Central memory CD8-positive, alpha-beta T cell (primary cell): ENCODE data around the gene CACNA1I.

Experiments
- ATAC-seq: fragments of 150-1000 bp; cut with Tn5 transposase; replicated peaks from 2 replicates; pipeline ENCODE4 v1.10.0; 2022; ENCODE audit warnings: mild to moderate bottlenecking, moderate FRiP score, moderate number of reproducible peaks; ENCODE audit not compliant: poor library complexity, severe bottlenecking; ENCODE audit errors: extremely low read depth
- DNase-seq, 2 donors: peaks; one replicate each; pipeline ENCODE4 v3.0.0; 2021; ENCODE audit warnings: low spot score in 2 of 2
- H3K27ac Mint-ChIP-seq: one replicate; pipeline ENCODE4 v1.8.0; 2022; ENCODE audit warnings: low read depth, mild to moderate bottlenecking, moderate library complexity, mixed read lengths
- H3K27me3 Mint-ChIP-seq: one replicate; pipeline ENCODE4 v1.8.0; 2022; ENCODE audit warnings: mixed read lengths
- H3K36me3 Mint-ChIP-seq: one replicate; pipeline ENCODE4 v1.8.0; 2022; ENCODE audit warnings: mild to moderate bottlenecking, moderate library complexity, mixed read lengths; ENCODE audit not compliant: insufficient read depth
- H3K4me1 Mint-ChIP-seq: one replicate; pipeline ENCODE4 v1.8.0; 2022; ENCODE audit warnings: mixed read lengths
- H3K4me3 Mint-ChIP-seq: one replicate; pipeline ENCODE4 v1.8.0; 2022; ENCODE audit warnings: mild to moderate bottlenecking, moderate library complexity, mixed read lengths
- H3K9me3 Mint-ChIP-seq: one replicate; pipeline ENCODE4 v1.8.0; 2022; ENCODE audit warnings: mixed read lengths

The CACNA1I gene

DNA sequence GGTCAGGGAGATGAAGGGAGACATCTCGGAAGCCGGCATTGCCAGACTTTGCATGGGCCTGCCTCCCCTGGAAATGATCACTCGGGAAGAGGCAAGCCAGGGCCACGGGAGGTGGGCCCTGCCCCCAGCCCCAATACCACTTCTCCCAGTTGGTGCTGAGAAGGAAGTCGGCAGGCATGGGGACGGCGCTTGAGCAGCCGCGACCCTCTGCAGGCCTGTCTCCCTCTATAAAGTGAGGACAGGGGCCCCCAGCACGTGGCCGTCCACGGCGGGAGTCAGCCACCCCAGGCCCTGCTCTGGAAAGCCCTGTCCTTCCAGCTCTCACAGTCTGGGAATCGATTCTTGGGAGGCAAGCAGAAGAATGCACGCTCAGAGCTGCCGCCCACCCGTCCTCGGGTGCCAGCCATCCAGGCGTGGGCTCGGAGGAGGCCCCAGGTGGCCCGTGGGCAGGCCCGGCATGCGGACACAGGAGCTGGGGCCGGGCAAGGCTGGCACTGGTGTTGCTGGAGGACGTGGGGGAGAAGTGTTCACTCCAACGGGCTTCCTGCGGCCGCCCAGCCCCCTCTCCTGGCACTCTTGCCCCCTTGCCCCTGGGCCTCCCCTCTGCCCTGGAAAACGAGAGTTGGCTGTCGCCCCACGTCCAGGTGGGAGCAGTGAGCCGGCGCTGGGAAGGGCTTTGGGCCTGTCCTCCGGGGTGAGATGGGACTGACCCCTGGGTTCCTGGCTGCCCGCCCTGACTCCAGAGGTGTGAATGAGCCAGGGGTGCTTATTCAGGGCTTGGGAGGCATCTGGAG lies 77.5 kb downstream of the CACNA1I start:
- no peak for DNase-seq
- no peaks in the 10 kb centered on the region for H3K9me3 Mint-ChIP-seq
- H3K4me1 Mint-ChIP-seq = no peaks in the 10 kb centered on the region
- H3K36me3 Mint-ChIP-seq = no peaks in the 10 kb centered on the region
- no peak for ATAC-seq
- H3K27ac Mint-ChIP-seq = no peak overlapping the region
- H3K27me3 Mint-ChIP-seq = peaks cover 1% of the 10 kb centered on the region
- no peak overlapping the region for H3K4me3 Mint-ChIP-seq

DNA sequence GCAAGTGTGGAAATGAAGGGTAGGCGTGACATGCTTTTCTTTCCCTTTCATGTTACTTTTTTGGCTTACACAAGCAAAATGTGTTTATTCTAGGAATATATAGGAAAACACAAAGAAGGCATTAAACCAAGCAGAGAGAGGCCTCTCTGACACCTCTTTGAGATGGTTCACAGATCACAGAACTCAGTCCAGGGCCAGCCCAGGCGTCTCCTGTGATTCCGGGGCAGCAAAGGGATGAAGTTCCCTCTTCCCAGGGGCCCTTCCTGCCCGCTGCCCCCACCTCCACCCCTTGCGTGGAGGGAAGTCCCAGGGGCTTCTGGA lies 78.0 kb downstream of the CACNA1I start:
- ATAC-seq = no peak
- no peaks in the 10 kb centered on the region for H3K27me3 Mint-ChIP-seq
- no peaks in the 10 kb centered on the region for H3K36me3 Mint-ChIP-seq
- no peaks in the 10 kb centered on the region for H3K4me1 Mint-ChIP-seq
- no peak for DNase-seq
- H3K27ac Mint-ChIP-seq = no peak overlapping the region
- H3K4me3 Mint-ChIP-seq = no peak overlapping the region
- no peaks in the 10 kb centered on the region for H3K9me3 Mint-ChIP-seq

- Mint-ChIP-seq H3K27me3 (no peaks in the 10 kb centered on the region), H3K4me3 (no peak overlapping the region), H3K36me3 (no peaks in the 10 kb centered on the region), H3K9me3 (no peaks in the 10 kb centered on the region), H3K4me1 (no peaks in the 10 kb centered on the region), H3K27ac (no peak overlapping the region)
- ATAC-seq (no peak), DNase-seq (no peak)
Measured at GRCh38 chr22:39649500-39650089, 79.0 kb downstream of the CACNA1I start.

DNA sequence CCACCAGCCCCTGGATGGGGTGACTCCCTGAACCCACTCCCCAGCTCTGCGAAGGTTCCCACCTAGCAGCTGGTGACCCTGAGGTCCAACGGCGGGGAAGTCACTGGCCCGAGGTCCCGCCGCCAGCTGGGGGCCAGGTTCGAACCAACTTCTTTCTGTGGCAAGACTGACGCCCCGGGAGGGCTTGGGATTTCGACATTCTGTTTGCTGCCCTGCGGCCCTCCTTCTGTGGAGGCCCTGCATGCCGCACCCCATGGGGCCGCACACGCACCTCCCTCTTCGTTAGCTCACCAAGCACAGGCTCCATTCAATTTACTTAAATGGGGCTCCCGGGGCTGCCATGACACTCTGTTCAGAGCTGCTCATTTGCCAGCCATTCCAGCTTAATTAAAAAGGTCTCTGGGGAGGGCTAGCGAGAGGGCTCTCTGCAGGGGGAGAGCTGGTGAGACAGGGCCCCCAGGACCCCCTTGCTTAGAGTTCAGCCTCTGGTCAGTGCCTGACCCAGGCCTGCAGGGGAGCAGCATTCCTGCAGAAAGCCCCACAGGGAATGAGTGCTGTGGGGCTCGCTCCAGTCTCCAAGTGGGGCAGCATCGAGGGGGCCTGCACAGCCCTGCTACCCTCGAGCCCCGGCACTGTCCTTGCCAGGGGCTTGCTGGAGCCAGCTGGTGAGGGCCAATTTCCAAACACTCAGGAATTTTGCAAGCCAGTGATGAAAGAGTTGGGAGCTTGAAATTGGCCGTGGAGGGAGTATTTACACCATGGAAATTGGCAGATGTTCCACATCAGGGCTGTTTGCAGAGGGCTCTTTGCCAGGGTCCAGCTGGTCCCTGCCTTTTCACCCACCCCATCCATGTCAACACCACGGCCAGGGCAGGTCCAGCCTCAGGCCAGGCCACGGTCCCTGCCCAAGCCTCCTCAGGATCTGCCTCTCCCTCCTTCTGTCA lies 80.8 kb downstream of the CACNA1I start:
- H3K4me1 Mint-ChIP-seq = no peaks in the 10 kb centered on the region
- H3K4me3 Mint-ChIP-seq = no peak overlapping the region
- no peak overlapping the region for H3K27ac Mint-ChIP-seq
- H3K27me3 Mint-ChIP-seq = peaks cover 5% of the 10 kb centered on the region
- DNase-seq = no peak
- no peaks in the 10 kb centered on the region for H3K9me3 Mint-ChIP-seq
- H3K36me3 Mint-ChIP-seq = no peaks in the 10 kb centered on the region
- ATAC-seq = no peak

DNA sequence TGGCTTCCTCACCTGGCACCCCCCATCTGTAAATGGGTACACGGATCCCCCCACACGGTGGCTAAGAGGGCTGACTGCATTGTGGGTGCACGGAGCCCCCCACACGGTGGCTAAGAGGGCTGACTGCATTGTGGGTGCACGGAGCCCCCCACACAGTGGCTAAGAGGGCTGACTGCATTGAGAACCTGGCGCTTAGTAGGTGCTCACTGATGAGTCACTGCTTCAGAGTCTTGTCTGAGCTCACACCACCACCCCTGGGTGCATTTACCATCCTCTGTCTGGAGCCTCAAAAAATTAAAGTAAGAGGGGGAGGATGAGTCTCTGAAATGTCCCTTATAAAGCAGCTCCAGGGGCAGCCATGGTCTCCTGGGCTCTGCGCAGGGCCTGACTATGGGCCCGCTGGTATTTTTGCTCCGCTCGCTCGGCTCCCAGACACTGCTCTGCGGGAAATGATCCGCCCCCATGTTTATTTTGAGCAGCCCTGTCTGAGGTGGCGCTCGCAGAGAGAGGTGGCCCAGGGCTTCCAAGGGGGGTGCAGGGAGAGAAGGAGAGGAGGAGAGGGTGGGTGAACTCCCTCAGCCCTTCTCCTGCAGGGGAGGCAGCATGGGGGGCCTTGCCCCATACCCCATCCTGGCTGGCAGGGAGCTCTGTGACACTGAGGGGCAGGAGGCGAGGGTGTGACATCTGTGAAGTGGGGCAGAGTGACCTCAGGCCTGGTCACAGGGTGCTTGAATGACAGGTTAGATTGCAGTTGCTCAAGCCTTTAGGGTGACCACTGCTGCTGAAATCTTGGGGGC lies 82.6 kb downstream of the CACNA1I start:
- Mint-ChIP-seq H3K36me3 (peaks cover 1% of the 10 kb centered on the region), H3K4me3 (no peak overlapping the region)
- no peak for ATAC-seq

DNA sequence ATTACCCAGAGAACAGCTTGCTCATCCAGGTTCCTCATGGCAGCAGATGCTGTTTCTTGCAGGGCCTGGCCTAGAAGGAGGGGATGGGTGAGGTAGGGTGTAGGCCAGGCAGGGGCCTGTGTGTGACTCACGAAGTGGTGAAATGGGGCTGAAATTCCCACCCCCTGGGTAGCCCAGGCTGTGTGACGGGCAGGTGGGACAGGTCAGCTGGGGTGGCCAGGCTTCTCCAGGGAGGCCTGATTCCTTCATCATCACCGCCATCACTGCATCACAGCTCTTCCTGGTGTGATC lies 83.2 kb downstream of the CACNA1I start:
- H3K9me3 Mint-ChIP-seq = no peaks in the 10 kb centered on the region
- H3K4me3 Mint-ChIP-seq = no peak overlapping the region
- H3K36me3 Mint-ChIP-seq = peaks cover 1% of the 10 kb centered on the region
- DNase-seq = no peak
- H3K4me1 Mint-ChIP-seq = peaks cover 11% of the 10 kb centered on the region
- peaks cover 9% of the 10 kb centered on the region for H3K27me3 Mint-ChIP-seq
- no peak overlapping the region for H3K27ac Mint-ChIP-seq
- no peak for ATAC-seq

More for the DNA sequence above, 82.6 kb downstream of the CACNA1I start:
- H3K27me3 Mint-ChIP-seq = peaks cover 9% of the 10 kb centered on the region
- DNase-seq = no peak
- H3K9me3 Mint-ChIP-seq = no peaks in the 10 kb centered on the region
- no peak overlapping the region for H3K27ac Mint-ChIP-seq
- H3K4me1 Mint-ChIP-seq = peaks cover 6% of the 10 kb centered on the region

- Mint-ChIP-seq H3K27me3 (peaks cover 9% of the 10 kb centered on the region), H3K9me3 (no peaks in the 10 kb centered on the region), H3K4me1 (peaks cover 17% of the 10 kb centered on the region), H3K4me3 (no peak overlapping the region), H3K36me3 (peaks cover 1% of the 10 kb centered on the region), H3K27ac (peak overlapping the region; percentile 54)
- ATAC-seq (no peak), DNase-seq (no peak)
Measured at GRCh38 chr22:39654131-39654926, 83.8 kb downstream of the CACNA1I start.

GRCh38 chr22:39655004-39655579 lies 84.5 kb downstream of the CACNA1I start:
- ATAC-seq (no peak), DNase-seq (no peak)
- Mint-ChIP-seq H3K4me3 (no peak overlapping the region), H3K36me3 (peaks cover 1% of the 10 kb centered on the region), H3K27me3 (peaks cover 9% of the 10 kb centered on the region), H3K9me3 (no peaks in the 10 kb centered on the region), H3K27ac (peak overlapping the region; percentile 9), H3K4me1 (peaks cover 23% of the 10 kb centered on the region)

DNA sequence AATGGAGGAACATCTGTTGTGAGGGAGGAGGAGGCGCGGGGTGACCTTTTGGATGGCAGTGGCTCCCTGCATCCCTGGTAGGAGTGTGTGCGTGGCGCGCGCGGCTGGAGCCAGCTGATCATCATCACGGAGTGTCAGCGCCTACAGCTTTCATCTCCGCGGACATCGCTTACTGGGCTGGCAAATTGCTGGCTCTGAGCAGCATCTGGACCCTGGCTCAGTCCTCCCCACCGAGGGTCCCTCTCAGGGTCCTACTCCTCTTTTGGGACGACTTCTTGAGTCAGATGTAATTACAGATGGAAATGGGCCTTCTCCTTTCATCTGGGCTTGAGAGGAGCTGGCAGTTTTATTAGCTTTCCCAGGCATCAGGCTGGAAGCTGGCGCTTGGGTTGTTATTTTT lies 85.3 kb downstream of the CACNA1I start:
- DNase-seq = no peak
- peaks cover 24% of the 10 kb centered on the region for H3K4me1 Mint-ChIP-seq
- no peaks in the 10 kb centered on the region for H3K9me3 Mint-ChIP-seq
- peaks cover 13% of the 10 kb centered on the region for H3K27me3 Mint-ChIP-seq
- ATAC-seq = no peak
- H3K4me3 Mint-ChIP-seq = no peak overlapping the region
- peaks cover 1% of the 10 kb centered on the region for H3K36me3 Mint-ChIP-seq
- H3K27ac Mint-ChIP-seq = peak overlapping the region; percentile 9

DNA sequence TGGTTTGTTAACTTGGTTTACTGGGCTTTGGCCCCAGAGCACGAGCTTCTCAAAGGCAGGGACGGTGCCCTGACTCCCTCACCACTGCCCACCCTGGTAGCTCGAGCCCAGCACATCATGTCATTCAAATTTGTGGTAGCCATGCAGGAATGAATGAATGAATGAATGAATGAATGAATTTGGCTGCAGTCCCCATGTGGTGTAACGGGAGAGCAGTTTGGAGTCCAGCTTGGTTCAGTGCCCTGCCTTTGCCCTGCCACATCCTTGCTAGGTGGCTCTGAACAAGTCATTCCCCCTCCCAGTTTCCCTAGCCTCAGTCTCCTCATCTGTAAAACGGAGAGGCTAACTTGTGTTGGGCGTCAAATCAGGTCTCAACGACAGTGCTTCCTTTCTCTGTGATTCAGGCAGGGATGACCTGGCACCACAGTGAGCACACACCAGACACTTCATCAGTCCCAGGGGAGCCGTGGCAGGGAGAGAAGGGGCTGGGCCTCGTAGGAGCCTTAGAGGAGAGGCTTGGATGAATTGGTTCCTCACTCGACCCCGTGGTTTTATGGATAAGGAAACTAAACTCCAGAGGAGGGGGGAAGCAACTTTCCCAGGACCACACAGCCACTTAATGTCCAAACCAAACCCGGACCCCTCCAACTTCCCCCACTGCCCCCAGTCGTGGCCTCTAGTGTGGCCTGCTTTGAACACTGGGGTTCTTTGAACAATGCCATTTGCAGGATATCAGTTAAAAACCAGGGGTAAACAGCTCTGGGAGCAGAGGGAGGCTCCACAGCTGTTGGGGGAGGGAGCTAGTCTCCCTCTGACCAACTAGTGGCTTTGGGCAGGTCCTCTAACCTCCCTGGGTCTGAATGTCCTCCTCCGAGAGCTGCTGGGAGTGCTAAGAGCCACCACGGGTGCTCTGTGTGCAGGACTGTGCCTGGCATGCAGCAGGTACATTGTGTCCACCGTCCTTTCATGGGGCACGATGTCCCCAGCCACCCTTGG lies 86.2 kb downstream of the CACNA1I start:
- no peak overlapping the region for H3K4me3 Mint-ChIP-seq
- H3K9me3 Mint-ChIP-seq = no peaks in the 10 kb centered on the region
- no peak for DNase-seq
- peaks cover 31% of the 10 kb centered on the region for H3K4me1 Mint-ChIP-seq
- peaks cover 19% of the 10 kb centered on the region for H3K27me3 Mint-ChIP-seq
- no peak for ATAC-seq
- H3K27ac Mint-ChIP-seq = no peak overlapping the region
- H3K36me3 Mint-ChIP-seq = peaks cover 3% of the 10 kb centered on the region

GRCh38 chr22:39658367-39658766 lies 87.8 kb downstream of the CACNA1I start:
- Mint-ChIP-seq H3K9me3 (no peaks in the 10 kb centered on the region), H3K4me1 (peaks cover 46% of the 10 kb centered on the region), H3K4me3 (peak overlapping the region; percentile 67), H3K36me3 (peaks cover 4% of the 10 kb centered on the region), H3K27ac (peak overlapping the region; percentile 73), H3K27me3 (peaks cover 32% of the 10 kb centered on the region)
- DNase-seq (no peak), ATAC-seq (peak; percentile 65)
